ENCODE measurements around the gene EPS8L1. TPM values are rescaled to one million over a fixed set of nuclear protein-coding genes. Genes with fewer than 3 reads are reported as not detected.

The EPS8L1 gene
- total and polyA plus RNA-seq, 2 of the 4 experiments (the other 2 are of a cell fraction), result 0.90 to 2.9 TPM

- no peak overlapping the region for H3K27ac ChIP-seq (ENCODE audit: insufficient read depth, low read length)
- ChIA-PET POLR2A (ENCODE audit: unreplicated experiment) (no interaction called here), CTCF (no interaction called here)
- dilution Hi-C loops (cut with HindIII; ENCODE audit: low sequenced_read_pairs, unreplicated experiment), result no loop called here
- no peak overlapping the region for H3K18ac ChIP-seq (ENCODE audit: low read depth, low read length)
- no peak overlapping the region for H2BK20ac ChIP-seq (ENCODE audit: low read depth, low read length)
- no peak overlapping the region for H3K9ac ChIP-seq (ENCODE audit: low read depth, low read length)
- no peak overlapping the region for H2AFZ ChIP-seq (replicated peaks; ENCODE audit: low read length, poor library complexity)
- no peak overlapping the region for H2BK120ac ChIP-seq (ENCODE audit: low read depth, low read length)
- no peak overlapping the region for H4K8ac ChIP-seq (ENCODE audit: low read depth in 2 of 2, low read length in 2 of 2)
- H2BK15ac ChIP-seq (ENCODE audit: low read depth, low read length), result no peak overlapping the region
- no peak overlapping the region for H3K14ac ChIP-seq (replicated peaks; ENCODE audit: low read depth, low read length)
- H2AK5ac ChIP-seq (ENCODE audit: low read depth, low read length), result no peak overlapping the region
- H3K79me1 ChIP-seq (ENCODE audit: low read depth in 1 of 2, low read length in 2 of 2), result no peaks in the 10 kb centered on the region
- no peak overlapping the region for H3K23ac ChIP-seq (ENCODE audit: low read depth, low read length)
- no TSS peak for BruUV-seq (replicated peaks)
- no peak overlapping the region for H2AK9ac ChIP-seq (replicated peaks; ENCODE audit: low read depth, low read length, poor library complexity)
- WGBS, 2 experiments (ENCODE audit: extremely low coverage in 2 of 2, insufficient read length in 1 of 2), result no CpG with 5 or more reads among the region's 7 CpGs
- TF ChIP-seq MXI1 (IDR thresholded peaks at IDR 0.05; ENCODE audit: borderline replicate concordance, low read depth, low read length) (no peak), USF2 (IDR thresholded peaks at IDR 0.05; ENCODE audit: low read depth, low read length) (no peak), BHLHE40 (IDR thresholded peaks at IDR 0.05; ENCODE audit: low read depth, low read length) (no peak), ELK1 (IDR thresholded peaks at IDR 0.05; ENCODE audit: borderline replicate concordance, low read depth, low read length) (no peak), CTCF (conservative IDR thresholded peaks at IDR 0.05; ENCODE audit: low read depth, low read length) (no peak), MAFK (IDR thresholded peaks at IDR 0.05; ENCODE audit: low read depth, low read length) (no peak), POLR2A (IDR thresholded peaks at IDR 0.05; ENCODE audit: low read depth, low read length) (no peak), MAZ (IDR thresholded peaks at IDR 0.05; ENCODE audit: borderline replicate concordance, low read depth, low read length) (no peak), FOS (IDR thresholded peaks at IDR 0.05; ENCODE audit: low read depth, low read length) (no peak)
- no peak overlapping the region for H3K4ac ChIP-seq (ENCODE audit: low read depth, low read length)
- no peak overlapping the region for H3K56ac ChIP-seq (ENCODE audit: extremely low read depth, insufficient read depth, low read length)
- H3K9me1 ChIP-seq (ENCODE audit: insufficient read depth, low read length), result no peaks in the 10 kb centered on the region
- no peak overlapping the region for H4K91ac ChIP-seq (ENCODE audit: insufficient read depth, low read depth, low read length)
- H3K27me3 ChIP-seq (ENCODE audit: control insufficient read depth, insufficient read depth, low read length), result no peaks in the 10 kb centered on the region
- H3K4me3 ChIP-seq (ENCODE audit: insufficient read depth, low read depth, low read length), result no peak overlapping the region
- ATAC-seq (ENCODE audit: low read depth), result no peak
- no peaks in the 10 kb centered on the region for H4K20me1 ChIP-seq (ENCODE audit: insufficient read depth, low read length)
- no peaks in the 10 kb centered on the region for H3K4me1 ChIP-seq (ENCODE audit: control insufficient read depth, insufficient read depth, low read length)
- in situ Hi-C loops (cut with MboI; ENCODE audit: low sequenced_read_pairs), result no loop called here
- no peak overlapping the region for H4K5ac ChIP-seq (ENCODE audit: low read depth, low read length)
- intact Hi-C loops (cut with micrococcal nuclease), result no loop called here
- DNase-seq, result no peak
- H3K9me3 ChIP-seq (ENCODE audit: control insufficient read depth, insufficient read depth, low read length), result peaks cover 10% of the 10 kb centered on the region; the same call in 1 of the 2 replicates
- H3K36me3 ChIP-seq (ENCODE audit: control insufficient read depth, insufficient read depth, low read length), result no peaks in the 10 kb centered on the region
- no peak overlapping the region for H3K4me2 ChIP-seq (ENCODE audit: low read depth, low read length)
- no peak overlapping the region for H2BK5ac ChIP-seq (ENCODE audit: low read depth, low read length, poor library complexity, severe bottlenecking)
These were observed 46.9 kb upstream of the EPS8L1 start for GRCh38 chr19:55028757-55029156.
